ENCODE data around the gene MYBBP1A. TPM values are rescaled to one million over a fixed set of nuclear protein-coding genes. Genes with fewer than 3 reads are reported as not detected.

The MYBBP1A gene
- total RNA-seq, 4 donors from 2014 or later, result 53.9 to 83.7 (median 54.5) TPM

DNA sequence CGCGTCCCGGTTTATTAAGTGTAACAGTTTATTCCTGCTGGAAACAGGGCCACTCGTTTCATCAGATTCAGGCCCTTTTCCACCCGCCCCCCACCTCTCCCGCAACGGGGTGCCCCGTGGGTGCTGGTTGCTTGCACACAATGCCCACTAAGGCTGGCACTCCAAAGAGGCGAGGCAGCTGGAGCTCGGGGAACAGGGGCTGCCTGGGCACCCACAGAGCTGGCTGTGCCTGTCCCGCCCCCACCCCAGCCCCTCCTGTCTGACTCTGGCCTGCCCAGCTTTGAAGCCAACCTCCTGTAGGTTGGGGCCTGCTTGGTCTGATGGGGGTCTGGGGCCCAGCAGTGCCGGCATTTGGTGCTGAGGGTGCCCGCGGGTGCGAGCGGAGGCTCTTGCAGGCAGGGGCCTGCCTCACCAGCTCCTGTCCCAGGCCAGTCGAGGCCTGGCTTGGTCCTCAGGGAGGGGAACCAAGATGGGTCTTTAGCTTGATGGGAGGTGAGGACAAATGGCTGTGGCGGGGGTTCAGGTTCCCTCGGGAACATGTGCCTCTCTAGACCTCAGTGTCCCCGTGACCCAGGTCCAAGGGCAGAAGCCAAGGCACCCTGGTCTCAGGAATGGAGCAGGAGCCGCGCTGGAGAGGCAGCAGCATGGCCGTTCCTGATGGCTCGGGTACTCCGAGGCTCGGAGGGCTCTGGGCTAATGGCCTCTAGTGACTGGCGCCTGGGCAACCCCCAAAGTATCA lies 20.1 kb downstream of the MYBBP1A start:
- 61 to 65% methylated on average over 26 to 27 of the region's 27 CpGs for WGBS, 2 donors
- no peak for DNase-seq (ENCODE audit: low spot score in 2 of 2)
- TF ChIP-seq POLR2A (IDR thresholded peaks at IDR 0.05), result no peak
- TF ChIP-seq, protein P1, sequence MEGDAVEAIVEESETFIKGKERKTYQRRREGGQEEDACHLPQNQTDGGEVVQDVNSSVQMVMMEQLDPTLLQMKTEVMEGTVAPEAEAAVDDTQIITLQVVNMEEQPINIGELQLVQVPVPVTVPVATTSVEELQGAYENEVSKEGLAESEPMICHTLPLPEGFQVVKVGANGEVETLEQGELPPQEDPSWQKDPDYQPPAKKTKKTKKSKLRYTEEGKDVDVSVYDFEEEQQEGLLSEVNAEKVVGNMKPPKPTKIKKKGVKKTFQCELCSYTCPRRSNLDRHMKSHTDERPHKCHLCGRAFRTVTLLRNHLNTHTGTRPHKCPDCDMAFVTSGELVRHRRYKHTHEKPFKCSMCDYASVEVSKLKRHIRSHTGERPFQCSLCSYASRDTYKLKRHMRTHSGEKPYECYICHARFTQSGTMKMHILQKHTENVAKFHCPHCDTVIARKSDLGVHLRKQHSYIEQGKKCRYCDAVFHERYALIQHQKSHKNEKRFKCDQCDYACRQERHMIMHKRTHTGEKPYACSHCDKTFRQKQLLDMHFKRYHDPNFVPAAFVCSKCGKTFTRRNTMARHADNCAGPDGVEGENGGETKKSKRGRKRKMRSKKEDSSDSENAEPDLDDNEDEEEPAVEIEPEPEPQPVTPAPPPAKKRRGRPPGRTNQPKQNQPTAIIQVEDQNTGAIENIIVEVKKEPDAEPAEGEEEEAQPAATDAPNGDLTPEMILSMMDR (IDR thresholded peaks at IDR 0.05), result no peak
- intact Hi-C loops (cut with DNase I; ENCODE audit: low total_unique reads), result no loop called here
- H3K4me3 ChIP-seq (ENCODE audit: low read depth, poor library complexity, severe bottlenecking), result no peak overlapping the region

DNA sequence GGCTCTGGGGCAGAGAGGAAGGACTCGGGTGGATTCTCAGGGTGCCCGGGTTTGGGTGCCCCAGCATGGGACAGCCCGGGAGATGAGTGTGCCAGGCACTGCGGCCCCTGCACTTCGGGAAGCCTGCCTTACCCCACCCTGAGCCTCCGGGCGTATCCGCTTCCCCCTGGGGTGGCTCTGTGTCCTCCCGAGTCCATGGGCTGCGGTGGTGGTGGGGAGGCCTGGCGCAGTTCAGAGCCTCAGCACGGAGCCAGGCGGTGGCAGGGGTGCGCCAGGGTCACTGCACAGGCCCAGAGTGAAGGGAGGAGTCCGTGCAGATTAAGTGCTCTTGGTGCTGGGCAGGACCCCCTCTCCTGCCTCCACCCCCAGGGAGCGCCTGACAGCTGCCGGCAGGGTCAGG lies 20.7 kb downstream of the MYBBP1A start:
- DNase-seq (ENCODE audit: low spot score in 2 of 2), result no peak
- TF ChIP-seq, protein P1 (IDR thresholded peaks at IDR 0.05), result no peak
- TF ChIP-seq POLR2A (IDR thresholded peaks at IDR 0.05), result no peak
- no peak overlapping the region for H3K4me3 ChIP-seq (ENCODE audit: low read depth, poor library complexity, severe bottlenecking)
- intact Hi-C loops (cut with DNase I; ENCODE audit: low total_unique reads), result no loop called here
- 41 to 49% methylated on average over 8 to 17 of the region's 17 CpGs for WGBS, 2 donors

DNA sequence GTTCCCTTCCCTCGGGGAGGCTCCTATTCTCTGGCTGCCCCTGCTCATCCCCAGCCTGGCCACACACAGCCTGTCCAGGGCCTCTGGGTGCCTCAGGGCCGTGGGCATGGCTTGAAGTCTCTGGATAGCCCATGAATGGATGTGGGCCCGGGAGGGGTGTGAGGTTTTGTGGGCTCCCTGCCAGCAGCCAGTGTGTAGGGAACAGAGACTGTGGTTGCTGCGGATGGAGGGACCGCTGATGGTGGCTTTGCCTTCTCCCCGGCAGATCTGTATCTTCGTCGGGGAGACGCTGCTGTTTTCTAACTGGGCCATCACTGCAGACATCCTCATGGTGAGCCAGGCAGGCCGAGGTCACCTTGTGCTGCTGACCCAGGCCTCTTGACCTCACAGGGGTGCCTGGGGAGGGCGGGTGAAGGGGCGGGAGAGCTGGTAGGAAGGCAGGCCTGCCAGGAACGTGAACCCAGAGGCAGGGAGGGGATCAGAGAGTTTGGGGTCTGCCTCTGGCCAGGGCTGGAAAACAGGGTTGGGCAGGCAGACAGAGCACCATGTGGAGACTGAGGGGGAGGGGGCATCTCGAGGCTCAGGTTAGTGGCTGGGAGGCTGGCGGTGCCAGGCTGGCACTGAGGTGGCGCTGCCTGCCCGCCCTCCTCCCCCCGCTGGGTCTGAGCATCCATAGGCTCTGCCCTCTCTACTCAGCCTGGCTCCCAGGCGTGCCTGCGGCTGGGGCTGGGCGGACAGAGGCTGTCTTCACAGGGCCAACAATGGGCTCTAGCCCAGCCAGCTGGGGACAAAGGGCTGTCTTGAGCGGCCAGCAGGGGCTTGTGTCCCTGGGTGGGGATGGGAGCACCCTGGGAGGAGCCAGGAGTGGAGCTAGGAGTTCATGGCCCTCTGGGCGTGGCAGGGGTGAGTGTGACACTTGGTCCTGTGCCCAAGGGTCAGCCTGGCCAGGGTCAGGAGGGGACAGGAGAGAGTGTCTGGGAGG lies 21.4 kb downstream of the MYBBP1A start:
- no peak overlapping the region for H3K4me3 ChIP-seq (ENCODE audit: low read depth, poor library complexity, severe bottlenecking)
- TF ChIP-seq POLR2A (IDR thresholded peaks at IDR 0.05), result no peak
- TF ChIP-seq, protein P1 (IDR thresholded peaks at IDR 0.05), result no peak
- 42 to 71% methylated on average over 19 to 23 of the region's 23 CpGs for whole genome bisulfite sequencing, 2 donors
- intact Hi-C loops (cut with DNase I; ENCODE audit: low total_unique reads), result no loop called here
- DNase-seq (ENCODE audit: low spot score in 2 of 2), result no peak

DNA sequence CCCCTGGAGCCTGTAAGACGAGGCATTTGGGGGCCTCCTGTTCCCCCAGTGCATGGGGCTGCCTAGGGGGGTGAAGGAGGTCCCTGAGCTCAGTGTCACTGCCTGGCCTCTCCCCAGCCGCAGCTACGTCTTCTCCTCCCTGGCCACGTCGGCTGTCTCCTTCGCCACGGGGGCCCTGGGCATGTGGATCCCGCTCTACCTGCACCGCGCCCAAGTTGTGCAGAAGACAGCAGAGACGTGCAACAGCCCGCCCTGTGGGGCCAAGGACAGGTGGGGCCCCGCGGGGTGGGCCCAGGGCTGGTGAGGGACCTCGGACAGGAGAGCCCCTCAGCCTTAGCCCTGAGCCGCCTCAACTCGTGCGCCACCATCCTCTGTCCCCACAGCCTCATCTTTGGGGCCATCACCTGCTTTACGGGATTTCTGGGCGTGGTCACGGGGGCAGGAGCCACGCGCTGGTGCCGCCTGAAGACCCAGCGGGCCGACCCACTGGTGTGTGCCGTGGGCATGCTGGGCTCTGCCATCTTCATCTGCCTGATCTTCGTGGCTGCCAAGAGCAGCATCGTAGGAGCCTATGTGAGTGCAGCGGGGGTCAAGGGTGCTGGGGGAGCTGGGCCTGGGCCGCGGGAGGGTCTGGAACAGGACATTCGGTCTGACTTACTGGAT lies 22.2 kb downstream of the MYBBP1A start:
- TF ChIP-seq POLR2A (IDR thresholded peaks at IDR 0.05), result no peak
- TF ChIP-seq, protein P1 (IDR thresholded peaks at IDR 0.05), result no peak
- intact Hi-C loops (cut with DNase I; ENCODE audit: low total_unique reads), result no loop called here
- H3K4me3 ChIP-seq (ENCODE audit: low read depth, poor library complexity, severe bottlenecking), result no peak overlapping the region
- DNase-seq (ENCODE audit: low spot score in 2 of 2), result no peak
- WGBS, 2 donors, result 73 to 84% methylated on average over 21 to 31 of the region's 33 CpGs

DNA sequence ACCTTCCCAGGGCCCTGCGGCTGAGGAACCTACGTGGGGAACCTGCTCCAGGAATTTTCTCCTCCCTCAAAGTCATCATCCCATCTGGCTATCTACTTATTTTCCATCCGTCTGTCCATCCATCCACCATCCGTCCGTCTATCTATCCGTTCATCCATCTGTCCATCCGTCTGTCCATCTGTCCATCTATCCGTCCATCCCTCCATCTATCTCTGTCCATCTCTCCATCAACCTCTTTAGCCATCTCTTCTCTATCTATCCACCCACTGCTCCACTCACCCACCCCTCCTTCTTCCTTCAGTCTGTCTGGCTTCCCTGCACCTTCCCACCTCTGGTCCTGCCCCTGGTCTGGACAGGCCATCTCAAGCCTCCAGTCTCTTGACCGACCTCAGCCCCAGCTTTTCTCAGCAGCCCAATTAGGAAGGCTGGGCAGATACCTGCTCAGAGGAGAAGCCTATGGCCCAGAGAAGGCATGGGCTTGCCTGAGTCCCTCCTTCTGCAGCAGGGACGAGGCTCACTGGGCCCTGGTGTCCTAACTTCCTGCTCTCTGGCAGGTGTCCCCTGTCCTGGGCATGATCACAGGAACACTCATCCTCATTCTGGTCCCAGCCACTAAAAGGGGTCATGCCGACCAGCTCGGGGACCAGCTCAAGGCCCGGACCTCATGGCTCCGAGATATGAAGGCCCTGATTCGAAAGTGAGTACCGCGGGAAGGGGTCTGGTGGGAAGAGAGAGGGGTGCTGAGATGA lies 23.0 kb downstream of the MYBBP1A start:
- intact Hi-C loops (cut with DNase I; ENCODE audit: low total_unique reads), result no loop called here
- 90 to 91% methylated on average over 17 of the region's 17 CpGs for WGBS, 2 donors
- no peak overlapping the region for H3K4me3 ChIP-seq (ENCODE audit: low read depth, poor library complexity, severe bottlenecking)
- no peak for DNase-seq (ENCODE audit: low spot score in 2 of 2)
- TF ChIP-seq, protein P1 (IDR thresholded peaks at IDR 0.05), result no peak
- TF ChIP-seq POLR2A (IDR thresholded peaks at IDR 0.05), result no peak
